Measurements from ENCODE around the gene HFE. TPM values are rescaled to one million over a fixed set of nuclear protein-coding genes. Genes with fewer than 3 reads are reported as not detected.
"Not testable (repeated sequence)": the region's sequence is repeated elsewhere in the genome, so short reads cannot be mapped to it uniquely, and the experiment has no call there.

HFE gene
- total RNA-seq, 1 donor from 2014 or later, result 2.6 TPM

- H3K4me3 ChIP-seq (ENCODE audit: low read depth, low read length), result no peak overlapping the region
- no peak for DNase-seq (ENCODE audit: low read depth)
- no peaks in the 10 kb centered on the region for H3K27me3 ChIP-seq (ENCODE audit: control insufficient read depth, insufficient read depth, low read length)
- no peaks in the 10 kb centered on the region for H3K36me3 ChIP-seq (ENCODE audit: control insufficient read depth, insufficient read depth, low read length)
- no peak for TF ChIP-seq CTCF (IDR thresholded peaks at IDR 0.05; ENCODE audit: insufficient read depth, low read length, poor library complexity, severe bottlenecking)
Measured at GRCh38 chr6:26071135-26071534, 16.1 kb upstream of the HFE start.

- no peak for TF ChIP-seq CTCF (IDR thresholded peaks at IDR 0.05; ENCODE audit: insufficient read depth, low read length, poor library complexity, severe bottlenecking)
Measured at GRCh38 chr6:26075063-26075717, 12.0 kb upstream of the HFE start.

GRCh38 chr6:26078066-26078465 lies 9.2 kb upstream of the HFE start:
- H3K27me3 ChIP-seq (ENCODE audit: control insufficient read depth, insufficient read depth, low read length); H3K4me3 ChIP-seq (ENCODE audit: low read depth, low read length); H3K36me3 ChIP-seq (ENCODE audit: control insufficient read depth, insufficient read depth, low read length); DNase-seq (ENCODE audit: low read depth): not testable (repeated sequence)

More at GRCh38 chr6:26075063-26075717, 12.0 kb upstream of the HFE start:
- Histone ChIP-seq H3K4me3 (ENCODE audit: low read depth, low read length) (no peak overlapping the region), H3K36me3 (ENCODE audit: control insufficient read depth, insufficient read depth, low read length) (no peaks in the 10 kb centered on the region), H3K27me3 (ENCODE audit: control insufficient read depth, insufficient read depth, low read length) (no peaks in the 10 kb centered on the region)
- DNase-seq (ENCODE audit: low read depth), result no peak

GRCh38 chr6:26081096-26081495 lies 6.1 kb upstream of the HFE start:
- not testable (repeated sequence) for H3K4me3 ChIP-seq (ENCODE audit: low read depth, low read length); H3K27me3 ChIP-seq (ENCODE audit: control insufficient read depth, insufficient read depth, low read length); DNase-seq (ENCODE audit: low read depth)

GRCh38 chr6:26086211-26086610 lies 1.0 kb upstream of the HFE start:
- no peak for DNase-seq (ENCODE audit: low read depth)

More at GRCh38 chr6:26081096-26081495, 6.1 kb upstream of the HFE start:
- not testable (repeated sequence) for H3K36me3 ChIP-seq (ENCODE audit: control insufficient read depth, insufficient read depth, low read length)

GRCh38 chr6:26088344-26088743 lies 1.1 kb downstream of the HFE start:
- no peaks in the 10 kb centered on the region for H3K27me3 ChIP-seq (ENCODE audit: control insufficient read depth, insufficient read depth, low read length)
- DNase-seq (ENCODE audit: low read depth), result no peak
- TF ChIP-seq CTCF (IDR thresholded peaks at IDR 0.05; ENCODE audit: insufficient read depth, low read length, poor library complexity, severe bottlenecking), result no peak
- no peaks in the 10 kb centered on the region for H3K36me3 ChIP-seq (ENCODE audit: control insufficient read depth, insufficient read depth, low read length)
- peak overlapping the region; percentile 58 for H3K4me3 ChIP-seq (ENCODE audit: low read depth, low read length)

More at GRCh38 chr6:26086211-26086610, 1.0 kb upstream of the HFE start:
- H3K36me3 ChIP-seq (ENCODE audit: control insufficient read depth, insufficient read depth, low read length), result no peaks in the 10 kb centered on the region
- no peaks in the 10 kb centered on the region for H3K27me3 ChIP-seq (ENCODE audit: control insufficient read depth, insufficient read depth, low read length)
- H3K4me3 ChIP-seq (ENCODE audit: low read depth, low read length), result no peak overlapping the region
- TF ChIP-seq CTCF (IDR thresholded peaks at IDR 0.05; ENCODE audit: insufficient read depth, low read length, poor library complexity, severe bottlenecking), result no peak

GRCh38 chr6:26089272-26089671 lies 2.0 kb downstream of the HFE start:
- Histone ChIP-seq H3K4me3 (ENCODE audit: low read depth, low read length) (no peak overlapping the region), H3K27me3 (ENCODE audit: control insufficient read depth, insufficient read depth, low read length) (no peaks in the 10 kb centered on the region), H3K36me3 (ENCODE audit: control insufficient read depth, insufficient read depth, low read length) (no peaks in the 10 kb centered on the region)
- DNase-seq (ENCODE audit: low read depth), result no peak
- TF ChIP-seq CTCF (IDR thresholded peaks at IDR 0.05; ENCODE audit: insufficient read depth, low read length, poor library complexity, severe bottlenecking), result no peak
